Measurements from ENCODE around the gene CMSS1.

DNA sequence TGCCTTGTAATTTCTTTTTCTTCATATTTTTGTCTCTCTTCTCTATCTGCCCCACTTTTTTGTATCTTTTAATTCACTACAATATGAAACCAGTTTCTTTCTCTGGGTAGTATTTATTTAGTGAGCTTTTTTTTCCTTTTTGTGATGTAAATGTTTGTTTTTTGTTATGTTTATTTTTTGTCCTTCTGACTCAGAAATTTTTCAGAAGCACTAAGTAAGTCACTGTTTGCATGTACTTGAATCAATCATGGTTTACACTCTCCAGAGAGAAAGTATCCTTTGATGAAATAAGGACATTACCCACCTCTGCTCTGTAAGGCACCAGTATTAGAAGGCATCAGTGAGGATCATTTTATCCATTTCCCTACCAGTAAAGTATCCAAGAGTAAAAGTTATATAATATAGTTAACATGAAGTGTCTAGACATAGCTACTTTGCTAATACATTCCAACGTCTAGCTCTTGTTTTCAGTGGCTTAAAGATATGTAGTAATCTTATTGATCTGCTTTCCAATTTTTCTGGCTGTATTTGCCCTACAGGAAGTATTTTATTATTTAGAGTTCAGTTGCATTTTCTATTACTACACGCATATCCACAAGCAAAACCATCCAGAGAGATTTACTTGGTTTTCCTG lies 271.2 kb downstream of the CMSS1 start:
- TF ChIP-seq, protein P1, sequence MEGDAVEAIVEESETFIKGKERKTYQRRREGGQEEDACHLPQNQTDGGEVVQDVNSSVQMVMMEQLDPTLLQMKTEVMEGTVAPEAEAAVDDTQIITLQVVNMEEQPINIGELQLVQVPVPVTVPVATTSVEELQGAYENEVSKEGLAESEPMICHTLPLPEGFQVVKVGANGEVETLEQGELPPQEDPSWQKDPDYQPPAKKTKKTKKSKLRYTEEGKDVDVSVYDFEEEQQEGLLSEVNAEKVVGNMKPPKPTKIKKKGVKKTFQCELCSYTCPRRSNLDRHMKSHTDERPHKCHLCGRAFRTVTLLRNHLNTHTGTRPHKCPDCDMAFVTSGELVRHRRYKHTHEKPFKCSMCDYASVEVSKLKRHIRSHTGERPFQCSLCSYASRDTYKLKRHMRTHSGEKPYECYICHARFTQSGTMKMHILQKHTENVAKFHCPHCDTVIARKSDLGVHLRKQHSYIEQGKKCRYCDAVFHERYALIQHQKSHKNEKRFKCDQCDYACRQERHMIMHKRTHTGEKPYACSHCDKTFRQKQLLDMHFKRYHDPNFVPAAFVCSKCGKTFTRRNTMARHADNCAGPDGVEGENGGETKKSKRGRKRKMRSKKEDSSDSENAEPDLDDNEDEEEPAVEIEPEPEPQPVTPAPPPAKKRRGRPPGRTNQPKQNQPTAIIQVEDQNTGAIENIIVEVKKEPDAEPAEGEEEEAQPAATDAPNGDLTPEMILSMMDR (IDR thresholded peaks at IDR 0.05): no peak
- no peak for TF ChIP-seq POLR2A (IDR thresholded peaks at IDR 0.05)

All from Peyer's patch (tissue), 4 donors.